GM19463 (cell line): ENCODE results near the gene RNMT.
"Not testable (repeated sequence)": the region's sequence is repeated elsewhere in the genome, so short reads cannot be mapped to it uniquely, and the experiment has no call there.

Source experiments
- ATAC-seq: cut with Tn5 transposase; IDR thresholded peaks from one replicate; pipeline ENCODE4 v1.9.1; 2021; ENCODE audit warnings: mild to moderate bottlenecking, moderate library complexity; ENCODE audit not compliant: unreplicated experiment

The RNMT gene

GRCh38 chr18:13726232-13726971, at the start of gene RNMT, which contains the start of gene FAM210A:
TSS of gene RNMT (plus strand) at chr18:13726673. CDS start at chr18:13731518, 4,845 bp downstream.
TSS of gene FAM210A (minus strand) at chr18:13726558. CDS start at chr18:13682077, 44,481 bp downstream.
- ATAC-seq = peak; percentile 94

DNA sequence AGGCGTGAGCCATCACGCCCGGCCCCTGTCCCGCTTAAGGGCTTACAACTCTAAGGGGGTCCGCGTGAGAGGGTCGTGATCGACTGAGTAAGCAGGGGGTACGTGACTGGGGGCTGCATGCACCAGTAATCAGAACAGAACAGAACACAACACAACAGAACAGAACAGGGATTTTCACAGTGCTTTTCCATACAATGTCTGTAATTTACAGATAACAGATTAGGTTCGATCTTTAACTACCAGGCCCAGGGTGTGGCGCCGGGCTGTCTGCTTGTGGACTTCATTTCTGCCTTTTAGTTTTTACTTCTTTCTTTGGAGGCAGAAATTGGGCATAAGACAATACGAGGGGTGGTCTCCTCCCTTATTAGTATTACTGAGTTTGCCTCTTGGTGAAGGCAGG, 49.1 kb upstream of the RNMT start:
- ATAC-seq = not testable (repeated sequence)

DNA sequence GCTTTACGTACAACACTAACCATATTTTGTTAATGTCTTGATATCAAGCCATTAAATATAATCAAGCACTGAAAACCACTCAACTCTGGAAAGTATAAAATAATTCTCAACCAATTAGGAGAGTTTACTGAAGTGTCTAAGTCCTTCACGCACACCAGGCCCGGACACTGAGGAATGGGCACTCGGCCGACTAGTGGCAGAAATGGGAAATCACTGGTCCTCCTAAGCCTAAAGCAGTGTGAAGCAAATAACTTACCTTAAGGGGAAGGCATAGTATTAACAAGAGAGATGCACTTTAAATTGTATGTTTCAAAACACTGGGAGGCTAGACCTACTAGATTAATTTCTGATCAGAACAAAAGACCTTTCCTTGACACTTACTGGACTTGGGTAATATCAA, 45.9 kb upstream of the RNMT start:
- no peak for ATAC-seq

DNA sequence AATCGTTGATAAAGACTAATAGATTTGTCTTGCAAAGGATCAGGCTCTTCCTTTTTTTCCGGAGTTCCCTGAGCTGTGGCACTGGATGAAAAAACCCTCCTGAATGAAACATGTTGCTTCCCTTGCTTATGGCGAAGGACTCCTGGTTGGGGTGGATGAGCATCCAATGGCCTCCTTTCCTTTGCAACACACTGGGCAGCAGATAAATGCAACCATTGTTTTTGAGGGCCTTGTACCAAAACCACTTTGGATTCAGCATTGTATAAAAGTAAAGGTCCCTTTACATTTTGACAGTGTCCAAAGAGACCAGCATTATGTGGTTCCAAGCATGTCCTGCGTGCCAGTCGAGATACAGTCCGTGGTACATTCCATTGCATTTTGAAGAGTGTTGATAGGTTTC, 44.8 kb upstream of the RNMT start:
- no peak for ATAC-seq

GRCh38 chr18:13684546-13684945, 41.9 kb upstream of the RNMT start:
- ATAC-seq = no peak

DNA sequence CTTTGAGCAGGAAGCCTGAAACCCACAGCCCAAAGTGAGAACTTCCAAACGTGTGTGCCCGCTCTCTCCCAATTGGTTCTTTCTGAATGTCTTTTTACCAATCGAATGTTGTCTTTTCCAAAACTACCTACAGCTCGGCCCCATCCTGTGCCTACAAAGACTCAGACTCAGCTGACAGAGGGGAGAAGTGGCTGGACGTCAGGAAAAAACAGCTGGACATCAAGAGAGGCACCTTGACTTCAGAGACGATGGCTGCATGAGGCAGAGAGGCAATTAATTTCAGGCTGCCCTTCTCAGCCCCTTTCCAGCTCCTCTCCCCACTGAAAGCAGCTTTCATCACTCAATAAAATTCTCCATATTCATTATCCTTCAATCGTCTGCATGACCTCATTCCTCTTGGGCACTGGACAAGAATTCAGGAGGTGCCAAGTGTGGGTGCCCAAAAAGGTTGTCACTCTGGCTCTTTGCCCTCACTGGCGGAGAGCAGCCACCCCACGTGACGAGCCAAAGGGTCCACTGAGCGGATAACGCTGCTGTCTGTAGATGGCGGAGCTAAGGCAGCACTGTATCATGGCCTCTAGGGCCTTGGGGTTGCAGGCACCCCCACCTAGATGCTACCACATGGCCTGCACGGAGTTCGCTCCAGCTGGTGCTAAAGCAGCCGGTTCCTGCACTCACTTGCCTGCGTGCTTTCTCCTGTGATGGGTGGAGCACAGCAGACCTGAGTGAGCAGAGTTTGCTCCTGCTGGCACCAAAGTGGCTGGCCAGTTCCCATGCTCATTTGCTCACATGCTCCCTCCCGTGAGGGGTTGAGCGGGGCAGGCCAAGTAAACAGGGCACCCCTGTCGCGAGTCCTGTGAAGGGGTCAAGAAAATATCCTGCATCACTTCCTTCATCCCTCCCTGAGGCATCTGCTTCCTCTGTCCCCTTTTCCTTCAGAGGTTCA, 38.0 kb upstream of the RNMT start:
- ATAC-seq = no peak

DNA sequence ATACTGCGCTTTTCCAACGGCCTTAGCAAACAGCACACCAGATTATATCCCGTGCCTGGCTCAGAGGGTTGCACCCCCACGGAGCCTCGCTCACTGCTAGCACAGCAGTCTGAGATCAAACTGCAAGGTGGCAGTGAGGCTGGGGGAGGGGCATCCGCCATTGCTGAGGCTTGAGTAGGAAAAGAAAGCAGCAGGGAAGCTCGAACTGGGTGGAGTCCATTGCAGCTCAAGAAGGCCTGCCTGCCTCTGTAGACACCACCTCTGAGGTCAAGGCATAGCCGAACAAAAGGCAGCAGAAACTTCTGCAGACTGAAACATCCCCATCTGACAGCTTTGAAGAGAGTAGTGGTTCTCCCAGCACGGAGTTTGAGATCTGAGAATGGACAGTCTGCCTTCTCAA, 36.4 kb upstream of the RNMT start:
- ATAC-seq = not testable (repeated sequence)

- ATAC-seq = not testable (repeated sequence)
These were observed 31.1 kb upstream of the RNMT start for GRCh38 chr18:13695337-13695736.

- ATAC-seq = no peak
These were observed 29.5 kb upstream of the RNMT start for GRCh38 chr18:13696961-13697360.

DNA sequence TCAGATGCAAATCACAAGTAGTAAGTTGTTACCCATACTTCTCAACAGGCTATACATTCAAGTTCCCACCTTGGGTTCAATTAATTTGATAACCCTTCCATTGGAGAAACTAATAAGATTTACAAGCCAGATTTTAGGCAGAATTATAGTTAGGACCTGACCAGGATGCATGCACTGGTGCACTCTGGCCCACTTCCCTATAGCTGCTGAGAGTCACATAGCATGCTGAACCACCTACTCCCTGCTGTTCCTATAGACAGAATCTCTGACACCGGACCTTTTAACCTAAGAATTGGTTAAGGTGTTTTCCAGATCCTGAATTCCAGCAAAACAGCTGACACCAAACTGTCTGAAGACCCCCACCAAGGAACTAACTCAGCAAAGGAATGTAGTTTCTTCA, 26.3 kb upstream of the RNMT start:
- ATAC-seq = no peak

DNA sequence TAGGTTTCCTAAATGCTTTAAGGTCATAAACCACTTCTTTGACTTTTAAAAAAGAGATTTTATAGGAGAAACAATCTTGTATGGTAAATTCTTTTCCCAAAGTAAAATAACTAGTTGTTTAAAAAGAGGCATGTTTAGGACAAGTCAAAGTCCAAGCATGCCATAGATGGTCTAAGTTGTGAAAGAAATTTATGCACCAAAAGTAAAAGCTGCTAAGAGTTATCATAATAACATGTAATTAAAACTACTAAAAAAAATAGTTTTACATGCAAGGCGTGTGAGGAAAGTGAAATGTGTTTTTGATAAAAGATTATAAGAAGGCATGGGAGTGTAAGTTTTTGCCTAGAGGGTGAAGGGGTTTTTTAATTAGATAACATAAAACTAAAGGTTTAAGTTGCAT, 22.6 kb upstream of the RNMT start:
- no peak for ATAC-seq

DNA sequence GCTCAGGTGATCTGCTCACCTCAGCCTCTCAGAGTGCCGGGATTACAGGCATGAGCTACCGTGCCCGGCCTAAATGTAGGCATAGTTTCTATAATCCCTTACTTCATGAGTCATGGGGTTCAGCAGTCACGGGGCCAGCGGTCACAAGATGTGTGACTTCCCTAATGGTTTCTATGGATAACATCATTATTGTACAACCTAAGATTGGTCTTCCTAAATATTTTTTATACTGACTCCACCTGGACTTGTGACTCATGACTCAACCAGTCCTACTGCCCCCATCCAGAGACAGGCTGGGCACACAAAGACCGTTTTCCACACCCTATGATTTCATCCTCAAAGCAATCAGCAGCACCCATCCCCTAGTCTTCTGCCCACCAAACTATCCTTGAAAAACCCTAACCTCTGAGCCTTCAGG, 16.1 kb upstream of the RNMT start:
- no peak for ATAC-seq

GRCh38 chr18:13712400-13713131, 13.9 kb upstream of the RNMT start:
- ATAC-seq = no peak

- ATAC-seq = no peak
These were observed 12.9 kb upstream of the RNMT start for GRCh38 chr18:13713455-13714055.

DNA sequence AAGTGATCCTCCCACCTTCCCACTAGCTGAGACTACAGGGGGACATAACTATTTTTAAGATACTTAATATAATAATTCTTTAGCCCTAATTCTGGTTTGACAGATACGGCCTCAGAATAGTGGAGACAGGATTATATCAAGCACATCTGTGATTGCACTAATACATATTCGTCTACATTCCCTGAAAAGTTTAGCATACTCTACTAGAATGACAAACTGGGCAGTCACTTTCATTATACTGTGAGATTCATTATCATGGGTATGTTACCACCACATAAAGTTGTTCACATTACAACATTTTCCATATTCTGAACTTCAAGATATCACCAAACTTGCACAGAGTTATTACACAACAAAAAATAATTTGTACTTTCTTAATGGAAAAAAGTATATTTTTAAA, 11.1 kb upstream of the RNMT start:
- ATAC-seq = no peak

GRCh38 chr18:13716916-13717315, 9.6 kb upstream of the RNMT start:
- ATAC-seq = no peak

DNA sequence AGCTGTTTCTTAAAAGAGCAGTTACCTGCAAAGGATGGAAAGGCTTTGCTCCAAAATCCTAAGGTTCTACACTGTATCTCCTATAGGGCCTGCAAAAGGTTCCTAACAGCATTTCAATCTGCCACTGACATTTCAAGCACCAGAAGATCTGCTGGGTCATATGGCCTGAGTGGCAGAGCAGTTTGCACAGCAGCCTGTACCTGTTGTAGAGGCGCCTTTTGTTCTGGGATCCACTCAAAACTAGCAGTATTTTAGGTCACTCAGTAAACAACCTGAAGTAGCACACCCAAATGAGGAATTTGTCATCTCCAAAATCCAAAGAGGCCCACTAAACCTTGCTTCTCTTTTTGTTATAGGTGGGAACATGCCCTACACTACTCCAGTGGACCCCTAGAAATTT, 6.3 kb upstream of the RNMT start:
- ATAC-seq = no peak

- no peak for ATAC-seq
These were observed 5.6 kb upstream of the RNMT start for GRCh38 chr18:13720847-13721246.

DNA sequence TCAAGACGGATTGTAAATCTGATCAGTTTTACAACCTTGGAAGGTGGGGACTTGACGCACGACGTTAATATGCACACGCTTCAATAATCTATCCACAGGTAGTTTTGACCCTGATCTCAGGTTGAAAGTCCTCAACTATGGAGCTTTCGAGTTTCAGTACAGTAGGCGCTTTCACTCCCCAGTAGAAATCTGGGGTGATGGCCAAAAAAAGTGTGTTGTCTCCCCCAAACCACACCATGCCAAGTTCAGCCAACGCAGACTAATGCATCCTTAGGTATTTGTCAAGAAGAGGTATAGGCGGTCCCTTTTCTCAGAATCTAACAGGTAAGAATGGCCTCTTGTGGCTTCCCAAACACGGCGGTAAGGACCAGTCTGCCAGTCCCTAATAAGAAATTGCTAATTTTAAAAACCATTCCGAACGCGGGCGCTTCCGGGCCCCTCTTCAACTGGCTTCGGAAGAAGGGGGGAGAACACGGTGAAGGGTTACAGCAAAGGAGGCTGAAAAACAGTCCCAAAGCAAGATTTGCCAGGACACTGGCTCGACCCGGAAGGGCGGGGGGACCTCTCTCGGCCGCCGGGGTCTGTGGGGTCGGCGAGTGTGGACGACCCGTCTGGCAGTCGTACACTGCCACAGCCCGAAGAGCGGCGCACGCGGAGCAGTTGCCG, 774 bp upstream of the RNMT start:
- ATAC-seq = no peak

DNA sequence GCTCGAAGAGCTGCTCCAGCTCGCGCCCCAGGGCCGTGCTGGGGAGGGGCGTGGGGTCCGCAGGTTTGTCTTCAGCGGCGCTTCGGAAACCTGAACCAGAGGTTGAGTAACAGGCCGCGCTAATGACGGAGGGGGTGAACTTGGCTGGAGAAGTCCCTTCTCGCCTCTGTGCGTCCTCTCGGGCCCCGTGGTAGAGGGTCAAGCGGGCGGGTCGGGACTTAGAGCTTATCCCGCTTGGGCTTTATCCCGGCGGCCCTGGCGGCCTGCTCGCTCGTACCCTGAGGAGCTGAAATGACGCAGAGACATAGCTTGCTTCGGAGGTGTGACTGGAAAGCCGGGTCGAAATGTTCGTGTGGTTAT, 479 bp downstream of the RNMT start:
- peak; percentile 5 for ATAC-seq
